ENCODE measurements around the gene TFAP2D.

The TFAP2D gene

DNA sequence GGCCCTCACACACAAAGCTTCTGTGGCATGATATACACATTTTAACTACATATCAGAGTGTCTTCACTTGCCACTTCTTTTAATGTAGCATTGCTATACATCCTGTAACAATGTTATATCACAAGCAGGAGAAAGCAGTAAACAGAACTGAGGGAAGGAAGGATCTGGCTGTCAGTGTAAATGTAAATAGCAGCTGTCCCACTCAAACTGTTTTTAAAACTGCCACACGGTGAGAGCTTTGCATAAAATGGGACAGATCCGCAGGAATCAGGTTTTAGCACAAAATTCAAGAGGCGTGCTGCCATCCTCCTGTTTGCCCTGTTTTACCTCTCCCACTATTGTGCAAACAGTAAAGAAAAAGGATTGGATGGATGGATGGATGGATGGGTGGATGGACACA is 28.8 kb downstream of the TFAP2D start:
- H3K27me3 ChIP-seq, result no peaks in the 10 kb centered on the region
- no peak overlapping the region for H3K27ac ChIP-seq
- TF ChIP-seq, protein P1, sequence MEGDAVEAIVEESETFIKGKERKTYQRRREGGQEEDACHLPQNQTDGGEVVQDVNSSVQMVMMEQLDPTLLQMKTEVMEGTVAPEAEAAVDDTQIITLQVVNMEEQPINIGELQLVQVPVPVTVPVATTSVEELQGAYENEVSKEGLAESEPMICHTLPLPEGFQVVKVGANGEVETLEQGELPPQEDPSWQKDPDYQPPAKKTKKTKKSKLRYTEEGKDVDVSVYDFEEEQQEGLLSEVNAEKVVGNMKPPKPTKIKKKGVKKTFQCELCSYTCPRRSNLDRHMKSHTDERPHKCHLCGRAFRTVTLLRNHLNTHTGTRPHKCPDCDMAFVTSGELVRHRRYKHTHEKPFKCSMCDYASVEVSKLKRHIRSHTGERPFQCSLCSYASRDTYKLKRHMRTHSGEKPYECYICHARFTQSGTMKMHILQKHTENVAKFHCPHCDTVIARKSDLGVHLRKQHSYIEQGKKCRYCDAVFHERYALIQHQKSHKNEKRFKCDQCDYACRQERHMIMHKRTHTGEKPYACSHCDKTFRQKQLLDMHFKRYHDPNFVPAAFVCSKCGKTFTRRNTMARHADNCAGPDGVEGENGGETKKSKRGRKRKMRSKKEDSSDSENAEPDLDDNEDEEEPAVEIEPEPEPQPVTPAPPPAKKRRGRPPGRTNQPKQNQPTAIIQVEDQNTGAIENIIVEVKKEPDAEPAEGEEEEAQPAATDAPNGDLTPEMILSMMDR (IDR thresholded peaks at IDR 0.05), result no peak
- H3K4me1 ChIP-seq (ENCODE audit: control insufficient read depth in 1 of 2, insufficient read depth in 1 of 2, low read depth in 1 of 2, low read length in 1 of 2), result no peaks in the 10 kb centered on the region
- H3K4me3 ChIP-seq (ENCODE audit: low read depth in 1 of 2, low read length in 1 of 2), result no peak overlapping the region
- no peaks in the 10 kb centered on the region for H3K36me3 ChIP-seq
- no peaks in the 10 kb centered on the region for H3K9me3 ChIP-seq

DNA sequence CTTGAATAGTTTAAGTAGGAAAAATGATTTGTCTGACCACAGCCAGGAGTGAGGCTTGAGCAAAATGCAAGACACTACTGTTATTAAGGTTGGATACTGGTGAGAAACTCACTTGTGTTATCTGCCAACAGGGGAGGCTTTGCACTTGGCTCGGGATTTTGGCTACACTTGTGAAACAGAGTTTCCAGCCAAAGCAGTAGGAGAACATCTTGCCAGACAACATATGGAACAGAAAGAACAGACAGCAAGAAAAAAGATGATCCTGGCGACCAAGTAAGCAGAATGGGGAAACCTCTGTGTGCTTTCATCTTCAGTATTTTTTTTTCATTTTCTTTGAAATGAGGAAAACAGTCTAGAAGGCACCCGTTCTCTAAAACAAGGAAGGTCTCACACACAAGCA is 31.6 kb downstream of the TFAP2D start:
- Histone ChIP-seq H3K27ac (no peak overlapping the region), H3K4me1 (ENCODE audit: control insufficient read depth in 1 of 2, insufficient read depth in 1 of 2, low read depth in 1 of 2, low read length in 1 of 2) (no peaks in the 10 kb centered on the region), H3K9me3 (no peaks in the 10 kb centered on the region), H3K36me3 (no peaks in the 10 kb centered on the region), H3K27me3 (no peaks in the 10 kb centered on the region), H3K4me3 (ENCODE audit: low read depth in 1 of 2, low read length in 1 of 2) (no peak overlapping the region)
- TF ChIP-seq, protein P1 (IDR thresholded peaks at IDR 0.05), result no peak

DNA sequence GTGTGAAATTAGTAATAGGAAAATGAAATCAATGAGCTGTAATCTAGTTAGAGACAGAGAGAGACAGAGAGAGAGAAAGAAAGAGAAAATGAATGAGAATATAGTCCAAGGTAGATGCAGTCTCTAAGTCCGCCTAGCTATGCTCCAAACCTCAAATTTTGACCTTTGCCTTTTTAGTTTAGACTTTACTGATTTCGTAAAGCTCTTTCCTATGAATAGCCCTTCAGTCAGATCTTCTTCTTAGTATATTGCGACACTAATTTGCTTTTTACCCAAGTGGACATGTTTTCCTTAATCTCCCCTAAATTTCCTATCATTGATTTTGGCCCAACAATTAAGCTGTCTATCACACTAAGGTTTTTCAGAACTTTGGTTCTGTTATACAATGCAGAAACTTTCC is 49.5 kb downstream of the TFAP2D start:
- no peak overlapping the region for H3K27ac ChIP-seq
- H3K9me3 ChIP-seq, result no peaks in the 10 kb centered on the region
- no peaks in the 10 kb centered on the region for H3K27me3 ChIP-seq
- no peaks in the 10 kb centered on the region for H3K36me3 ChIP-seq
- no peaks in the 10 kb centered on the region for H3K4me1 ChIP-seq (ENCODE audit: control insufficient read depth in 1 of 2, insufficient read depth in 1 of 2, low read depth in 1 of 2, low read length in 1 of 2)
- no peak overlapping the region for H3K4me3 ChIP-seq (ENCODE audit: low read depth in 1 of 2, low read length in 1 of 2)
- TF ChIP-seq, protein P1 (IDR thresholded peaks at IDR 0.05), result no peak

DNA sequence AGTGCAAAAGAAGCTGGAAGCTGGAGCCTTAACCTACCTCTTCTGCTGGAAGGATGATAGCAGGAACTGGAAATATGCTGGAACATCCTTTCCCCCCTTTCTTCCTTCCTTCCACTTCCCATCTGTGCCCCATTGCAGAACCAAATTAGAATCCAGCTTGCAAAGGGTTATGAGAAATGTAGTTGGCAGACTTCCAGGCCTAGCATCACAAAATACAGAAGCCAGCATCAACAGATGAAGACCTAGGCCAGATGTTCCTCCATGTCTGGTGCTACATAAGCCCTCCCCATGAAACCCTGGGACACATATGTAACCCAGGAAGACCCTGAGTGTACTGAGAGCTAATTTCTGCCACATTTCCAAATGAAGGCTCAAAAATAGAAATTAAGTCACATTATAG is 65.4 kb downstream of the TFAP2D start:
- TF ChIP-seq, protein P1 (IDR thresholded peaks at IDR 0.05), result no peak
- H3K9me3 ChIP-seq, result no peaks in the 10 kb centered on the region
- no peaks in the 10 kb centered on the region for H3K4me1 ChIP-seq (ENCODE audit: control insufficient read depth in 1 of 2, insufficient read depth in 1 of 2, low read depth in 1 of 2, low read length in 1 of 2)
- no peak overlapping the region for H3K27ac ChIP-seq
- H3K4me3 ChIP-seq (ENCODE audit: low read depth in 1 of 2, low read length in 1 of 2), result no peak overlapping the region
- H3K36me3 ChIP-seq, result no peaks in the 10 kb centered on the region
- H3K27me3 ChIP-seq, result no peaks in the 10 kb centered on the region

DNA sequence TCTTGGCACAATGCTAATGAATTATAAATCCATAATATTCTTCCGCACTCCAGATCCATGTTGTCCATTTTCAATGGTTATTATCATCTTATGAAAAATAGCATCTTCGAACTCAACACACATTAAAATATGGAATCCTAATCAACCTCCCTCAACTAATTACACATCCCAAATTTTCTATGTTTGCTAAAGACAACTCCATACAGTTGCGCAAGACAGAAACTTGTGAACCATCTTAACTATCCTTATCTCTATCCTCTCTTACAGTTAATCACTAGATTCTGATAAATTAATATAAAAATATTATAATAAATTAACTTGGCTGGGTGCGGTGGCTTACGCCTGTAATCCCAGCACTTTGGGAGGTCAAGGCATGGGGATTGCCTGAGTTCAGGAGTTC is 67.1 kb downstream of the TFAP2D start:
- H3K9me3 ChIP-seq, result no peaks in the 10 kb centered on the region
- no peaks in the 10 kb centered on the region for H3K4me1 ChIP-seq (ENCODE audit: control insufficient read depth in 1 of 2, insufficient read depth in 1 of 2, low read depth in 1 of 2, low read length in 1 of 2)
- TF ChIP-seq, protein P1 (IDR thresholded peaks at IDR 0.05), result no peak
- H3K27me3 ChIP-seq, result no peaks in the 10 kb centered on the region
- no peak overlapping the region for H3K27ac ChIP-seq
- no peak overlapping the region for H3K4me3 ChIP-seq (ENCODE audit: low read depth in 1 of 2, low read length in 1 of 2)
- H3K36me3 ChIP-seq, result no peaks in the 10 kb centered on the region

DNA sequence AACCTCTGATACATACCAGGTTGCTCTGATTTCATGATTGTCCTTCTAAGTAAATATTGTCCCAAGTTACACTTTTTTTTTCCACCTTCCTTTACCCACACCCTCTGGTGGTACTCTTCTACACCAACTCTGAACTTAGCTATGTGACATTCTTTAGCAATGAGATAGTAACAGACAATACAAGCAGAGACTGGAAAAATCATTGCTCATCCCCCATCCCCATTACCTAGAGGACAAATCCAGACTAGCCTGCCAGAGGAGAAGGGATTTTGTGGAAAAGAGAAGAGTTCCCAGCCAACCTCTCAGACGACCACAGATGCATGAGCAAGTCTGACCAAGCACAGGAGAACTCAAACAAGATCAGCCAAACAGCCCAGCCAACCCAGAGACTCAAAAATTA is 72.6 kb downstream of the TFAP2D start:
- Histone ChIP-seq H3K36me3 (no peaks in the 10 kb centered on the region), H3K9me3 (no peaks in the 10 kb centered on the region), H3K4me3 (ENCODE audit: low read depth in 1 of 2, low read length in 1 of 2) (no peak overlapping the region), H3K27me3 (no peaks in the 10 kb centered on the region), H3K27ac (no peak overlapping the region), H3K4me1 (ENCODE audit: control insufficient read depth in 1 of 2, insufficient read depth in 1 of 2, low read depth in 1 of 2, low read length in 1 of 2) (no peaks in the 10 kb centered on the region)
- TF ChIP-seq, protein P1 (IDR thresholded peaks at IDR 0.05), result no peak

Measured in neutrophil (primary cell).